Uterus (tissue), 2 donors: ENCODE data around the gene COASY.

ENCODE experiments used
- POLR2A ChIP-seq, 2 donors: fragments of 450-650 bp; IDR thresholded peaks; one replicate each; pipeline ENCODE4 v1.6.1; 2016; ENCODE audit warnings: antibody characterized with exemption in 2 of 2, mild to moderate bottlenecking in 1 of 2, moderate library complexity in 1 of 2
- TF ChIP-seq, protein P1 (sequence below), 4 experiments: fragments of 200-600 bp in 2 of 4; fragments of 450-650 bp in 2 of 4; sonication (generic) in 2 of 4; IDR thresholded peaks; one replicate each; pipeline ENCODE4 v1.5.1; 2016 to 2019; ENCODE audit warnings: antibody characterized with exemption in 4 of 4, mild to moderate bottlenecking in 2 of 4, moderate library complexity in 1 of 4

- TF ChIP-seq, protein P1, sequence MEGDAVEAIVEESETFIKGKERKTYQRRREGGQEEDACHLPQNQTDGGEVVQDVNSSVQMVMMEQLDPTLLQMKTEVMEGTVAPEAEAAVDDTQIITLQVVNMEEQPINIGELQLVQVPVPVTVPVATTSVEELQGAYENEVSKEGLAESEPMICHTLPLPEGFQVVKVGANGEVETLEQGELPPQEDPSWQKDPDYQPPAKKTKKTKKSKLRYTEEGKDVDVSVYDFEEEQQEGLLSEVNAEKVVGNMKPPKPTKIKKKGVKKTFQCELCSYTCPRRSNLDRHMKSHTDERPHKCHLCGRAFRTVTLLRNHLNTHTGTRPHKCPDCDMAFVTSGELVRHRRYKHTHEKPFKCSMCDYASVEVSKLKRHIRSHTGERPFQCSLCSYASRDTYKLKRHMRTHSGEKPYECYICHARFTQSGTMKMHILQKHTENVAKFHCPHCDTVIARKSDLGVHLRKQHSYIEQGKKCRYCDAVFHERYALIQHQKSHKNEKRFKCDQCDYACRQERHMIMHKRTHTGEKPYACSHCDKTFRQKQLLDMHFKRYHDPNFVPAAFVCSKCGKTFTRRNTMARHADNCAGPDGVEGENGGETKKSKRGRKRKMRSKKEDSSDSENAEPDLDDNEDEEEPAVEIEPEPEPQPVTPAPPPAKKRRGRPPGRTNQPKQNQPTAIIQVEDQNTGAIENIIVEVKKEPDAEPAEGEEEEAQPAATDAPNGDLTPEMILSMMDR (IDR thresholded peaks at IDR 0.05) = no peak
- TF ChIP-seq POLR2A (IDR thresholded peaks at IDR 0.05) = no peak
Measured at GRCh38 chr17:42553866-42554249, 8.1 kb upstream of the COASY start.
